HepG2 (cell line): ENCODE results near the gene SMO. TPM values are rescaled to one million over a fixed set of nuclear protein-coding genes. Genes with fewer than 3 reads are reported as not detected.
A peak's percentile ranks its signal among the peaks of the same experiment; 100 is the strongest.

Experiments used
- CREBL2 ChIP-seq: sonication (generic); formaldehyde crosslinking; IDR thresholded peaks from 2 replicates; pipeline ENCODE4 v1.8.1; 2023; ENCODE audit warnings: missing genetic modification reagents, mild to moderate bottlenecking, borderline replicate concordance
- EZH2 ChIP-seq: conservative IDR thresholded peaks from 2 replicates; pipeline ENCODE4 v1.6.1; 2012; ENCODE audit warnings: mild to moderate bottlenecking, low read depth, low read length, moderate library complexity
- GTF3A ChIP-seq: sonication (generic); formaldehyde crosslinking; conservative IDR thresholded peaks from 2 replicates; pipeline ENCODE4 v1.4.0; 2020; ENCODE audit warnings: mild to moderate bottlenecking, missing genetic modification reagents
- KDM6A ChIP-seq: IDR thresholded peaks from 2 replicates; pipeline ENCODE4 v1.6.1; 2016; ENCODE audit warnings: low read depth
- KMT2B ChIP-seq: IDR thresholded peaks from 2 replicates; pipeline ENCODE4 v1.6.1; 2016; ENCODE audit warnings: missing genetic modification reagents, missing compliant biosample characterization
- SETDB1 ChIP-seq: sonication (generic); formaldehyde crosslinking; IDR thresholded peaks from 2 replicates; pipeline ENCODE4 v1.5.1; 2020; ENCODE audit warnings: missing genetic modification reagents, mild to moderate bottlenecking, borderline replicate concordance
- TRIM24 ChIP-seq: sonication (generic); formaldehyde crosslinking; IDR thresholded peaks from 2 replicates; pipeline ENCODE4 v1.8.0; 2022; ENCODE audit warnings: mild to moderate bottlenecking, missing genetic modification reagents
- ZBTB37 ChIP-seq: sonication (generic); formaldehyde crosslinking; IDR thresholded peaks from 2 replicates; pipeline ENCODE4 v1.4.0; 2020; ENCODE audit warnings: mild to moderate bottlenecking, missing genetic modification reagents
- ZFP82 ChIP-seq: sonication (generic); formaldehyde crosslinking; IDR thresholded peaks from 2 replicates; pipeline ENCODE4 v1.5.1; 2020; ENCODE audit warnings: mild to moderate bottlenecking, missing genetic modification reagents, borderline replicate concordance
- ZNF101 ChIP-seq: sonication (generic); formaldehyde crosslinking; IDR thresholded peaks from 2 replicates; pipeline ENCODE4 v1.4.0; 2020; ENCODE audit warnings: mild to moderate bottlenecking, low read depth, missing genetic modification reagents, borderline replicate concordance
- ZNF121 ChIP-seq: sonication (generic); formaldehyde crosslinking; IDR thresholded peaks from 2 replicates; pipeline ENCODE4 v1.5.0; 2020; ENCODE audit warnings: mild to moderate bottlenecking, missing genetic modification reagents
- ZNF350 ChIP-seq: sonication (generic); formaldehyde crosslinking; IDR thresholded peaks from 2 replicates; pipeline ENCODE4 v1.4.0; 2020; ENCODE audit warnings: mild to moderate bottlenecking, low read depth, missing genetic modification reagents, borderline replicate concordance
- ZNF883 ChIP-seq: sonication (generic); formaldehyde crosslinking; IDR thresholded peaks from 2 replicates; pipeline ENCODE4 v1.5.1; 2020; ENCODE audit warnings: mild to moderate bottlenecking, missing genetic modification reagents; ENCODE audit errors: not compliant biosample characterization
- polyA plus RNA-seq, 8 experiments: library from polyadenylated mRNA; depleted of rRNA in 3 of 8; stranded (reverse) in 7 of 8; unstranded in 1 of 8; fragments of >200 nt; fragmentation: Illumina TruSeq in 4 of 8; extraction: Trizol in 4 of 8; gene quantifications; 2 replicates each; pipeline versions ENCODE4 v1.2.1 to v1.2.3, GENCODE V29; 2011 to 2016; ENCODE audit warnings: low read depth in 4 of 8, missing spikeins in 1 of 8, mixed read lengths in 1 of 8; ENCODE audit not compliant: insufficient read depth in 1 of 8
- total RNA-seq, 5 experiments: library from RNA; depleted of rRNA; stranded (reverse); fragments of >200 nt; fragmentation: Illumina TruSeq; extraction: Trizol; gene quantifications; 2 replicates each; pipeline ENCODE4 v1.2.3, GENCODE V29; 2016; ENCODE audit warnings: low read depth in 1 of 5
- TF ChIP-seq, protein P1 (sequence below): IDR thresholded peaks from 2 replicates; pipeline ENCODE4 v1.4.0; 2020; ENCODE audit warnings: mild to moderate bottlenecking, missing genetic modification reagents
- TF ChIP-seq, protein P2 (sequence below): fragments of 450-650 bp; IDR thresholded peaks from 2 replicates; pipeline ENCODE4 v1.6.1; 2017; ENCODE audit warnings: mild to moderate bottlenecking
- TF ChIP-seq, protein P3 (sequence below): sonication (generic); formaldehyde crosslinking; IDR thresholded peaks from 2 replicates; pipeline ENCODE4 v1.4.0; 2020; ENCODE audit warnings: missing genetic modification reagents

The SMO gene
- total and polyA plus RNA-seq, 2 of the 13 experiments (the other 11 are each of a cell fraction or from before 2014, with no cell fraction given) = 23.8 to 32.3 TPM

GRCh38 chr7:129224251-129225205, 36.1 kb downstream of the SMO start, which contains the start of gene AHCYL2 (continued):
- TF ChIP-seq, protein P1, sequence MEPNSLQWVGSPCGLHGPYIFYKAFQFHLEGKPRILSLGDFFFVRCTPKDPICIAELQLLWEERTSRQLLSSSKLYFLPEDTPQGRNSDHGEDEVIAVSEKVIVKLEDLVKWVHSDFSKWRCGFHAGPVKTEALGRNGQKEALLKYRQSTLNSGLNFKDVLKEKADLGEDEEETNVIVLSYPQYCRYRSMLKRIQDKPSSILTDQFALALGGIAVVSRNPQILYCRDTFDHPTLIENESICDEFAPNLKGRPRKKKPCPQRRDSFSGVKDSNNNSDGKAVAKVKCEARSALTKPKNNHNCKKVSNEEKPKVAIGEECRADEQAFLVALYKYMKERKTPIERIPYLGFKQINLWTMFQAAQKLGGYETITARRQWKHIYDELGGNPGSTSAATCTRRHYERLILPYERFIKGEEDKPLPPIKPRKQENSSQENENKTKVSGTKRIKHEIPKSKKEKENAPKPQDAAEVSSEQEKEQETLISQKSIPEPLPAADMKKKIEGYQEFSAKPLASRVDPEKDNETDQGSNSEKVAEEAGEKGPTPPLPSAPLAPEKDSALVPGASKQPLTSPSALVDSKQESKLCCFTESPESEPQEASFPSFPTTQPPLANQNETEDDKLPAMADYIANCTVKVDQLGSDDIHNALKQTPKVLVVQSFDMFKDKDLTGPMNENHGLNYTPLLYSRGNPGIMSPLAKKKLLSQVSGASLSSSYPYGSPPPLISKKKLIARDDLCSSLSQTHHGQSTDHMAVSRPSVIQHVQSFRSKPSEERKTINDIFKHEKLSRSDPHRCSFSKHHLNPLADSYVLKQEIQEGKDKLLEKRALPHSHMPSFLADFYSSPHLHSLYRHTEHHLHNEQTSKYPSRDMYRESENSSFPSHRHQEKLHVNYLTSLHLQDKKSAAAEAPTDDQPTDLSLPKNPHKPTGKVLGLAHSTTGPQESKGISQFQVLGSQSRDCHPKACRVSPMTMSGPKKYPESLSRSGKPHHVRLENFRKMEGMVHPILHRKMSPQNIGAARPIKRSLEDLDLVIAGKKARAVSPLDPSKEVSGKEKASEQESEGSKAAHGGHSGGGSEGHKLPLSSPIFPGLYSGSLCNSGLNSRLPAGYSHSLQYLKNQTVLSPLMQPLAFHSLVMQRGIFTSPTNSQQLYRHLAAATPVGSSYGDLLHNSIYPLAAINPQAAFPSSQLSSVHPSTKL (CRISPR knock-in tag) = peak; percentile 7; the same call in 1 of the 2 replicates
- no peak for TF ChIP-seq ZNF121 (CRISPR knock-in tag)
- no peak for TF ChIP-seq KDM6A (CRISPR knock-in tag)
- TF ChIP-seq, protein P2, sequence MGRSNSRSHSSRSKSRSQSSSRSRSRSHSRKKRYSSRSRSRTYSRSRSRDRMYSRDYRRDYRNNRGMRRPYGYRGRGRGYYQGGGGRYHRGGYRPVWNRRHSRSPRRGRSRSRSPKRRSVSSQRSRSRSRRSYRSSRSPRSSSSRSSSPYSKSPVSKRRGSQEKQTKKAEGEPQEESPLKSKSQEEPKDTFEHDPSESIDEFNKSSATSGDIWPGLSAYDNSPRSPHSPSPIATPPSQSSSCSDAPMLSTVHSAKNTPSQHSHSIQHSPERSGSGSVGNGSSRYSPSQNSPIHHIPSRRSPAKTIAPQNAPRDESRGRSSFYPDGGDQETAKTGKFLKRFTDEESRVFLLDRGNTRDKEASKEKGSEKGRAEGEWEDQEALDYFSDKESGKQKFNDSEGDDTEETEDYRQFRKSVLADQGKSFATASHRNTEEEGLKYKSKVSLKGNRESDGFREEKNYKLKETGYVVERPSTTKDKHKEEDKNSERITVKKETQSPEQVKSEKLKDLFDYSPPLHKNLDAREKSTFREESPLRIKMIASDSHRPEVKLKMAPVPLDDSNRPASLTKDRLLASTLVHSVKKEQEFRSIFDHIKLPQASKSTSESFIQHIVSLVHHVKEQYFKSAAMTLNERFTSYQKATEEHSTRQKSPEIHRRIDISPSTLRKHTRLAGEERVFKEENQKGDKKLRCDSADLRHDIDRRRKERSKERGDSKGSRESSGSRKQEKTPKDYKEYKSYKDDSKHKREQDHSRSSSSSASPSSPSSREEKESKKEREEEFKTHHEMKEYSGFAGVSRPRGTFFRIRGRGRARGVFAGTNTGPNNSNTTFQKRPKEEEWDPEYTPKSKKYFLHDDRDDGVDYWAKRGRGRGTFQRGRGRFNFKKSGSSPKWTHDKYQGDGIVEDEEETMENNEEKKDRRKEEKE = no peak
- peak; percentile 38 for TF ChIP-seq ZNF883 (CRISPR knock-in tag)
- TF ChIP-seq GTF3A = no peak
- TF ChIP-seq, protein P3, sequence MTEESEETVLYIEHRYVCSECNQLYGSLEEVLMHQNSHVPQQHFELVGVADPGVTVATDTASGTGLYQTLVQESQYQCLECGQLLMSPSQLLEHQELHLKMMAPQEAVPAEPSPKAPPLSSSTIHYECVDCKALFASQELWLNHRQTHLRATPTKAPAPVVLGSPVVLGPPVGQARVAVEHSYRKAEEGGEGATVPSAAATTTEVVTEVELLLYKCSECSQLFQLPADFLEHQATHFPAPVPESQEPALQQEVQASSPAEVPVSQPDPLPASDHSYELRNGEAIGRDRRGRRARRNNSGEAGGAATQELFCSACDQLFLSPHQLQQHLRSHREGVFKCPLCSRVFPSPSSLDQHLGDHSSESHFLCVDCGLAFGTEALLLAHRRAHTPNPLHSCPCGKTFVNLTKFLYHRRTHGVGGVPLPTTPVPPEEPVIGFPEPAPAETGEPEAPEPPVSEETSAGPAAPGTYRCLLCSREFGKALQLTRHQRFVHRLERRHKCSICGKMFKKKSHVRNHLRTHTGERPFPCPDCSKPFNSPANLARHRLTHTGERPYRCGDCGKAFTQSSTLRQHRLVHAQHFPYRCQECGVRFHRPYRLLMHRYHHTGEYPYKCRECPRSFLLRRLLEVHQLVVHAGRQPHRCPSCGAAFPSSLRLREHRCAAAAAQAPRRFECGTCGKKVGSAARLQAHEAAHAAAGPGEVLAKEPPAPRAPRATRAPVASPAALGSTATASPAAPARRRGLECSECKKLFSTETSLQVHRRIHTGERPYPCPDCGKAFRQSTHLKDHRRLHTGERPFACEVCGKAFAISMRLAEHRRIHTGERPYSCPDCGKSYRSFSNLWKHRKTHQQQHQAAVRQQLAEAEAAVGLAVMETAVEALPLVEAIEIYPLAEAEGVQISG = peak; percentile 66; the same call in 1 of the 2 replicates
- TF ChIP-seq ZNF350 (CRISPR knock-in tag) = peak; percentile 82
- no peak for TF ChIP-seq ZNF101 (CRISPR knock-in tag)
- no peak for TF ChIP-seq CREBL2
- TF ChIP-seq ZFP82 = no peak; the same call in 1 of the 2 replicates
- no peak for TF ChIP-seq SETDB1 (CRISPR knock-in tag)
- TF ChIP-seq TRIM24 = no peak
- peak; percentile 79; the same call in 1 of the 2 replicates for TF ChIP-seq KMT2B (CRISPR knock-in tag)
- no peak for TF ChIP-seq ZBTB37 (CRISPR knock-in tag)
- no peak for TF ChIP-seq EZH2
